Activated CD8-positive, alpha-beta memory T cell treated with anti-CD3 and anti-CD28 coated beads, Interleukin-2, amount 50 U/mL, for 1 hour (primary cell): ENCODE results near the gene ZFYVE9.

Experiments used
- DNase-seq: peaks from one replicate; pipeline ENCODE4 v3.0.0-alpha.2; 2020; ENCODE audit errors: extremely low read depth

Gene ZFYVE9

GRCh38 chr1:52243221-52243987 lies 101.5 kb downstream of the ZFYVE9 start:
- DNase-seq, result no peak

GRCh38 chr1:52249831-52250230 lies 107.9 kb downstream of the ZFYVE9 start:
- DNase-seq, result no peak

GRCh38 chr1:52253421-52253820 lies 111.5 kb downstream of the ZFYVE9 start:
- DNase-seq, result no peak

- DNase-seq, result no peak
Observed at GRCh38 chr1:52259886-52260285, 118.0 kb downstream of the ZFYVE9 start.

- no peak for DNase-seq
Observed at GRCh38 chr1:52263153-52263910, 121.4 kb downstream of the ZFYVE9 start.

GRCh38 chr1:52264530-52265115 lies 122.7 kb downstream of the ZFYVE9 start:
- DNase-seq, result no peak

- no peak for DNase-seq
Observed at GRCh38 chr1:52266507-52266906, 124.6 kb downstream of the ZFYVE9 start.

- DNase-seq, result no peak
Observed at GRCh38 chr1:52268372-52268771, 126.5 kb downstream of the ZFYVE9 start.

- no peak for DNase-seq
Observed at GRCh38 chr1:52281518-52281917, 139.6 kb downstream of the ZFYVE9 start.

GRCh38 chr1:52288286-52288685 lies 146.4 kb downstream of the ZFYVE9 start:
- no peak for DNase-seq

GRCh38 chr1:52294580-52294979 lies 152.7 kb downstream of the ZFYVE9 start:
- DNase-seq, result no peak

GRCh38 chr1:52296345-52296744 lies 154.5 kb downstream of the ZFYVE9 start:
- no peak for DNase-seq

- no peak for DNase-seq
Observed at GRCh38 chr1:52305417-52306226, 163.7 kb downstream of the ZFYVE9 start.

GRCh38 chr1:52306227-52307006 lies 164.5 kb downstream of the ZFYVE9 start:
- no peak for DNase-seq

GRCh38 chr1:52321061-52321460 lies 179.2 kb downstream of the ZFYVE9 start:
- no peak for DNase-seq

- DNase-seq, result no peak
Observed at GRCh38 chr1:52323731-52324130, 181.8 kb downstream of the ZFYVE9 start.

GRCh38 chr1:52325786-52326185 lies 183.9 kb downstream of the ZFYVE9 start:
- DNase-seq, result no peak

- DNase-seq, result no peak
Observed at GRCh38 chr1:52328615-52329014, 186.7 kb downstream of the ZFYVE9 start.

GRCh38 chr1:52332411-52332810 lies 190.5 kb downstream of the ZFYVE9 start:
- DNase-seq, result no peak

GRCh38 chr1:52334906-52335528 lies 193.1 kb downstream of the ZFYVE9 start:
- no peak for DNase-seq

GRCh38 chr1:52337439-52337838 lies 195.6 kb downstream of the ZFYVE9 start:
- DNase-seq, result no peak
